ENCODE measurements around the gene CFAP69. TPM values are rescaled to one million over a fixed set of nuclear protein-coding genes. Genes with fewer than 3 reads are reported as not detected.

CFAP69 gene
- total RNA-seq, 1 donor from 2014 or later = 2.5 TPM

DNA sequence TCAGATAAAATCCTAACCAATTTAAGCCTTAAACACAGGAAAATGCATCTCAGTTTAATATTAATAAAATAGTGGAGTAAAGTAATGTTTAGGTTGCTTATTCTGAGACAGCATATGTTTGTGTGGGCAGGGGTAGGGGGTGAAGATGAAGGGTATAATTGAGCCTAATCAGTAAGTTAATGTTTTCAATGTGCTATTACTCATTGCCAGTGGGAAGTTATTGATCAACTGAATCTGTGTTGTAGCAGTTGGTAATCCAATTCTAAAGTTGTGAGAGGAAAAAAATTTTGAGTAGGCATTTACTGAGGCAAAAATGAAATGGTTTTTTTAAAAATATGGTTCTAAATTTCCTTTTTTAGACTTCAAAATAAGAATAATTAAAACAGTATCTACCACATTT is 16.5 kb downstream of the CFAP69 start:
- no peak overlapping the region for H3K27ac Mint-ChIP-seq (ENCODE audit: unreplicated experiment)
- no peaks in the 10 kb centered on the region for H3K36me3 Mint-ChIP-seq (ENCODE audit: low read depth)
- no peaks in the 10 kb centered on the region for H3K9me3 Mint-ChIP-seq
- H3K27me3 Mint-ChIP-seq (ENCODE audit: low read depth) = peaks cover 2% of the 10 kb centered on the region
- H3K4me3 Mint-ChIP-seq = no peak overlapping the region
- TF ChIP-seq, protein P1, sequence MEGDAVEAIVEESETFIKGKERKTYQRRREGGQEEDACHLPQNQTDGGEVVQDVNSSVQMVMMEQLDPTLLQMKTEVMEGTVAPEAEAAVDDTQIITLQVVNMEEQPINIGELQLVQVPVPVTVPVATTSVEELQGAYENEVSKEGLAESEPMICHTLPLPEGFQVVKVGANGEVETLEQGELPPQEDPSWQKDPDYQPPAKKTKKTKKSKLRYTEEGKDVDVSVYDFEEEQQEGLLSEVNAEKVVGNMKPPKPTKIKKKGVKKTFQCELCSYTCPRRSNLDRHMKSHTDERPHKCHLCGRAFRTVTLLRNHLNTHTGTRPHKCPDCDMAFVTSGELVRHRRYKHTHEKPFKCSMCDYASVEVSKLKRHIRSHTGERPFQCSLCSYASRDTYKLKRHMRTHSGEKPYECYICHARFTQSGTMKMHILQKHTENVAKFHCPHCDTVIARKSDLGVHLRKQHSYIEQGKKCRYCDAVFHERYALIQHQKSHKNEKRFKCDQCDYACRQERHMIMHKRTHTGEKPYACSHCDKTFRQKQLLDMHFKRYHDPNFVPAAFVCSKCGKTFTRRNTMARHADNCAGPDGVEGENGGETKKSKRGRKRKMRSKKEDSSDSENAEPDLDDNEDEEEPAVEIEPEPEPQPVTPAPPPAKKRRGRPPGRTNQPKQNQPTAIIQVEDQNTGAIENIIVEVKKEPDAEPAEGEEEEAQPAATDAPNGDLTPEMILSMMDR (conservative IDR thresholded peaks at IDR 0.05) = no peak
- no peaks in the 10 kb centered on the region for H3K4me1 Mint-ChIP-seq
- DNase-seq (ENCODE audit: low read depth, low spot score) = no peak

DNA sequence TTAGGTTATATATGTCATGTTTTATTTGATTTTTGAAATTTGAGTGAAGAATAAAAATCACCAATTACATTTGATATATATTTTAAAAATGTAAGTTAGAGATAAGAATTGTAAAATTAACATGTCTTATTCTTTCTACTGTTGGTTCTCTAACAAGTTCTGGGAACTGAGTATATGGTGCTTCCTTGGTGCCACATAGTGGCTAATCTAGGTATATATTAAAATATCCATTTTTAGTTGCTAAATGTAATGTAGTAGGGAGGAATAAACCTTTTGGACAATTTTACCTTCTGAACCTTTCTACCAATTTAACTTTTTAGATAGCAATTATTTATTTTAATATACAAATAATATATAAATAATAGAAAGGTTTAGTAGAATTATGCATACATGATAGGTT is 17.5 kb downstream of the CFAP69 start:
- Mint-ChIP-seq H3K27me3 (ENCODE audit: low read depth) (peaks cover under 1% of the 10 kb centered on the region), H3K4me3 (no peak overlapping the region), H3K4me1 (no peaks in the 10 kb centered on the region), H3K36me3 (ENCODE audit: low read depth) (no peaks in the 10 kb centered on the region), H3K9me3 (no peaks in the 10 kb centered on the region), H3K27ac (ENCODE audit: unreplicated experiment) (no peak overlapping the region)
- TF ChIP-seq, protein P1 (conservative IDR thresholded peaks at IDR 0.05) = peak; percentile 71
- no peak for DNase-seq (ENCODE audit: low read depth, low spot score)

DNA sequence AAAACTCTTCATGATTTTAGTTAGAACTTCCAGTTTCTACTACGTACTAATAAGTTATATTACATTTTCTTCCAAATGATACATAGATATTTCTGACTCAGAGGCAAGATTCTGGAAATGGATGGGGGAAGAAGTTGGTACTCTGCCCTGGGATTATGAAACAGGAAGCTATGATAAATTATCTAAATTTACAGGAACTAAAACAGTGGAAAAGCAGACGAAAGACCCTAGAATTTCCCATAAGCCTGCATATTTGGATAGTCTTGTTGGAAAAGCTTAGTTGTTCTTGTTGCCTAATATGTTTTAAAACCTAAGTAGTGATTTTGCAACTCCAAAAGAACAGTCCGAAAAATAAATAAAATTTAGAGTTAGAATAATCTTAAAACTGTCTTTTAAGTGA is 21.8 kb downstream of the CFAP69 start:
- H3K9me3 Mint-ChIP-seq = no peaks in the 10 kb centered on the region
- H3K27me3 Mint-ChIP-seq (ENCODE audit: low read depth) = no peaks in the 10 kb centered on the region
- no peak for DNase-seq (ENCODE audit: low read depth, low spot score)
- no peaks in the 10 kb centered on the region for H3K4me1 Mint-ChIP-seq
- TF ChIP-seq, protein P1 (conservative IDR thresholded peaks at IDR 0.05) = no peak
- H3K27ac Mint-ChIP-seq (ENCODE audit: unreplicated experiment) = no peak overlapping the region
- H3K4me3 Mint-ChIP-seq = no peak overlapping the region
- no peaks in the 10 kb centered on the region for H3K36me3 Mint-ChIP-seq (ENCODE audit: low read depth)

DNA sequence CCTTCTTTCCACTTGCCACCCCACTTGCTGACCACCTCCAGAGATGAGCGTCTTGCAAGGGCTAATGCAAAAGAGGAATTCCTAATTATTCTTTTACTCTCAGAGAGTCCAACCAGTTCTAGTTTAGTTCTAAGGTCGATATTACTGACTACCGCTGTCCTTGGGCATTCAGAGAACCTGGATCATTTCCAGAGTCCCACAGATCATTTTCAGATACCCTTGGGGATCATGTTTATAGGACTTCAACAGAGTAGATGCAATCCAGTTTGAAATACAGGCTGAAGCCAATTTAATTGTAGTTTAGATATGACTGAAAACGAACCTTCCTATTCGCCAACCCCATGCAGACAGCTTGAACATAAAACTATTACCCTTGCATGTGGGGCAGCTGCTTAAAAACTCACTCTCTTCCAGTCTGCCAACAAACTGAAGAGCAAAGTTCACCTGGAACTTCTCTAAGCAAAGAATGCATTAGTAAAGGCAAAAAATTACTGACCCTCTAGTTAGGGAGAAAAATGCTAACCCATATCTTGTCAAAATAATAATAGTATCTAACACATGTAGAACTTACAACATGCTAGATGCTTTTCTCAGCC is 22.4 kb downstream of the CFAP69 start:
- TF ChIP-seq, protein P1 (conservative IDR thresholded peaks at IDR 0.05) = no peak
- Mint-ChIP-seq H3K4me1 (no peaks in the 10 kb centered on the region), H3K27ac (ENCODE audit: unreplicated experiment) (no peak overlapping the region), H3K36me3 (ENCODE audit: low read depth) (no peaks in the 10 kb centered on the region), H3K9me3 (no peaks in the 10 kb centered on the region), H3K27me3 (ENCODE audit: low read depth) (no peaks in the 10 kb centered on the region), H3K4me3 (no peak overlapping the region)
- DNase-seq (ENCODE audit: low read depth, low spot score) = no peak

DNA sequence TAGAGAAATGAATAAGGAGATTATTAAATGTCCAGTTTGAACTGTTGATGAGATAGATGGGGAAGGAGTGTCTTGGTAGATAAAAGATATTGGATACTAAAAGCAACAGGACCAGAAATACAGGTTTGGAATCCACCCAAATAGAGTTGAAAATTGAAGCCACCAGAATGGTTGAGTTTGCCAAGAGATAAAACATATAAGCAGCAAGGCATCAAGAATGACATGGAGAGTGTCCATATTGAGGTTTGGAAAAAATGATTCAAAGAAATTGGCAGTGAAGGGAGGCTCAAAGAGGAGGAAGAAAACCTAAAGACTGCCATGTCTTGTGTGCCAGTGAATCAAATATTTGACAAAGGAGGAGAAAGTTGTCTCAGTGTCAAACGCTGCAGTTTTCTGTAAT is 24.2 kb downstream of the CFAP69 start:
- no peak for DNase-seq (ENCODE audit: low read depth, low spot score)
- no peak overlapping the region for H3K4me3 Mint-ChIP-seq
- H3K27me3 Mint-ChIP-seq (ENCODE audit: low read depth) = no peaks in the 10 kb centered on the region
- H3K9me3 Mint-ChIP-seq = no peaks in the 10 kb centered on the region
- no peaks in the 10 kb centered on the region for H3K4me1 Mint-ChIP-seq
- H3K36me3 Mint-ChIP-seq (ENCODE audit: low read depth) = no peaks in the 10 kb centered on the region
- H3K27ac Mint-ChIP-seq (ENCODE audit: unreplicated experiment) = no peak overlapping the region
- TF ChIP-seq, protein P1 (conservative IDR thresholded peaks at IDR 0.05) = no peak
